ENCODE results near the gene RAB3C.
A peak's percentile ranks its signal among the peaks of the same experiment; 100 is the strongest.

RAB3C gene

GRCh38 chr5:58875599-58875998 is 292.7 kb downstream of the RAB3C start:
- H3K36me3 ChIP-seq (ENCODE audit: low read depth) = no peaks in the 10 kb centered on the region
- H3K4me3 ChIP-seq (ENCODE audit: severe bottlenecking) = no peak overlapping the region
- DNase-seq (ENCODE audit: low spot score) (no peak), ATAC-seq (ENCODE audit: low read depth) (no peak)
- H3K27me3 ChIP-seq (ENCODE audit: insufficient read depth, poor library complexity, severe bottlenecking) = no peaks in the 10 kb centered on the region
- no peak overlapping the region for H3K27ac ChIP-seq (ENCODE audit: poor library complexity, severe bottlenecking)
- no peak for TF ChIP-seq CTCF (IDR thresholded peaks at IDR 0.05; ENCODE audit: poor library complexity, severe bottlenecking)
- no peaks in the 10 kb centered on the region for H3K9me3 ChIP-seq (ENCODE audit: severe bottlenecking)
- H3K4me1 ChIP-seq (ENCODE audit: insufficient read depth, poor library complexity, severe bottlenecking) = no peaks in the 10 kb centered on the region

GRCh38 chr5:58885260-58885659 is 302.4 kb downstream of the RAB3C start:
- Histone ChIP-seq H3K4me1 (ENCODE audit: insufficient read depth, poor library complexity, severe bottlenecking) (no peaks in the 10 kb centered on the region), H3K9me3 (ENCODE audit: severe bottlenecking) (peaks cover 5% of the 10 kb centered on the region), H3K27me3 (ENCODE audit: insufficient read depth, poor library complexity, severe bottlenecking) (no peaks in the 10 kb centered on the region), H3K4me3 (ENCODE audit: severe bottlenecking) (no peak overlapping the region), H3K27ac (ENCODE audit: poor library complexity, severe bottlenecking) (no peak overlapping the region), H3K36me3 (ENCODE audit: low read depth) (no peaks in the 10 kb centered on the region)
- ATAC-seq (ENCODE audit: low read depth) (no peak), DNase-seq (ENCODE audit: low spot score) (no peak)
- no peak for TF ChIP-seq CTCF (IDR thresholded peaks at IDR 0.05; ENCODE audit: poor library complexity, severe bottlenecking)

GRCh38 chr5:58886315-58887207 is 303.7 kb downstream of the RAB3C start:
- H3K27ac ChIP-seq (ENCODE audit: poor library complexity, severe bottlenecking) = no peak overlapping the region
- ATAC-seq (ENCODE audit: low read depth) = peak; percentile 65
- DNase-seq (ENCODE audit: low spot score) = no peak
- no peak overlapping the region for H3K4me3 ChIP-seq (ENCODE audit: severe bottlenecking)
- peaks cover 5% of the 10 kb centered on the region for H3K9me3 ChIP-seq (ENCODE audit: severe bottlenecking)
- no peaks in the 10 kb centered on the region for H3K36me3 ChIP-seq (ENCODE audit: low read depth)
- H3K4me1 ChIP-seq (ENCODE audit: insufficient read depth, poor library complexity, severe bottlenecking) = peaks cover 7% of the 10 kb centered on the region
- H3K27me3 ChIP-seq (ENCODE audit: insufficient read depth, poor library complexity, severe bottlenecking) = no peaks in the 10 kb centered on the region
- TF ChIP-seq CTCF (IDR thresholded peaks at IDR 0.05; ENCODE audit: poor library complexity, severe bottlenecking) = peak; percentile 99

- no peak for TF ChIP-seq CTCF (IDR thresholded peaks at IDR 0.05; ENCODE audit: poor library complexity, severe bottlenecking)
- H3K9me3 ChIP-seq (ENCODE audit: severe bottlenecking) = peaks cover 5% of the 10 kb centered on the region
- peaks cover 13% of the 10 kb centered on the region for H3K4me1 ChIP-seq (ENCODE audit: insufficient read depth, poor library complexity, severe bottlenecking)
- DNase-seq (ENCODE audit: low spot score) = no peak
- no peak overlapping the region for H3K27ac ChIP-seq (ENCODE audit: poor library complexity, severe bottlenecking)
- no peak overlapping the region for H3K4me3 ChIP-seq (ENCODE audit: severe bottlenecking)
- no peaks in the 10 kb centered on the region for H3K27me3 ChIP-seq (ENCODE audit: insufficient read depth, poor library complexity, severe bottlenecking)
- no peak for ATAC-seq (ENCODE audit: low read depth)
- H3K36me3 ChIP-seq (ENCODE audit: low read depth) = no peaks in the 10 kb centered on the region
Observed at GRCh38 chr5:58887311-58887710, 304.4 kb downstream of the RAB3C start.
